ENCODE measurements around the gene SLC25A13.

SLC25A13 gene

DNA sequence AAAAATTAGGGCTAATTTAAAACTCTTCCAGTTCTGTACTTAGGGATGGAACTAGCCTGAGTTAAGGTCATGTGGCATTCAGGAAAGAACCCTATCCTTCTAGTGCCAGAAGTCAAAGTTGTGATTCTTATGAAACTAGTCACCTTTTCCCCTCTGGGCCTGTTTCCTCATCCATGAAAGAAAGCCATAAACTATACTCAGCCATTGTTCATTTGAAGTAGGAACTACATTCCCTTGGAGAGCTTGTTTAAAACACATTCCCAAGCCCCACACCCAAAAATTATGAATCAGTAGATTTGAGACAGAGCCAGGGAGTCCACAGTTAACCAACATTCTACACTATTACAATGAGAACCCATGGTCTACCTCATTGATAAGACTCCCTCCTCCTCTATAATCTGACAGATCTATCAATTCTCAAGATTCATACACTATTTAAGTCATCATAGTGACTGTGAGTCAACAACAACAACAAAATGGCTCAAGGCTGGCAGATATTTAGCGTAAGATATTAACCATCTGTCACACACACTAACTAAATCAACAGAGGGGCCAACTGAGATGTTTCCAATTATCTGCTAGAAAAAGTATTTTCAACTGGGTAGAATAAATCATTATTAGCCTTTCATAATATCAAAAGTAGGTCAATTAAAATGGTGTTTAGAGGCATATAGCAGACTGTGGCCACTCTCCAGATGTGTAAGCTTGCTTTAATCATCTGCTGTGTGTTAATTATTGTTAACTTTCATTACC lies 102.3 kb downstream of the SLC25A13 start:
- H3K9me3 ChIP-seq (ENCODE audit: control insufficient read depth, low read length): no peaks in the 10 kb centered on the region
- no peak for DNase-seq
- no peaks in the 10 kb centered on the region for H3K4me1 ChIP-seq (ENCODE audit: control insufficient read depth, insufficient read depth, low read length, poor library complexity, severe bottlenecking)
- H3K4me3 ChIP-seq (ENCODE audit: insufficient read depth, low read depth, low read length, poor library complexity, severe bottlenecking): no peak overlapping the region
- no peak overlapping the region for H3K27ac ChIP-seq (ENCODE audit: insufficient read depth, low read length, poor library complexity, severe bottlenecking)
- no peaks in the 10 kb centered on the region for H3K27me3 ChIP-seq (replicated peaks; ENCODE audit: control insufficient read depth, insufficient read depth, low read length, poor library complexity, severe bottlenecking)
- H3K36me3 ChIP-seq (ENCODE audit: control insufficient read depth, insufficient read depth, low read length): no peaks in the 10 kb centered on the region

DNA sequence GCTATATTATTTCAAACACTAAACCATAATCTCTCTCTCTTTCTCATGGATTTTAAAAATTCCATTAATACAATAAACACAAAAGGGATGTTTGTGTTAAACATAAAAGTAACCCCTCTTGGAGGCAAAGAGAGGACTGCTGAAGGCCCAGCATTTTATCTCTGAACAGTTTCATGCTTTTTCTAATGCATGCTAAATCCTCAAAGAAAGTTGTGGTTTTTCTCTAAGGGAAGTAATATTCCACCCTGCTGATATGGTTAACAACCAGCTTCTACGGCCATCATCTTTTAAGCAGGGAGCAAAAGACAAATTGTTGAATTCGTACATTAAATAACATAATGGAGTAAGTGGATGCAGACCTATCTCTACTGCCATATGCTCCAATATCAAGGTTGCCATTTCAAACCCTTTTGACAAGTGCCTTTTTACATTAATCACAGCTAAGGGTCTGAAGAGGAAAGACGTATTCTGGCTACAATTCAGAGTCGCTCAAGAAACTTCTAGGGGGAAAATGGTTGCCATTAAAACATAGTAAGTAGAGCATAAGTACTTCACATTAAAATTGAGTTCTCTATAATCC lies 103.1 kb downstream of the SLC25A13 start:
- no peaks in the 10 kb centered on the region for H3K4me1 ChIP-seq (ENCODE audit: control insufficient read depth, insufficient read depth, low read length, poor library complexity, severe bottlenecking)
- H3K9me3 ChIP-seq (ENCODE audit: control insufficient read depth, low read length): no peaks in the 10 kb centered on the region
- H3K27me3 ChIP-seq (replicated peaks; ENCODE audit: control insufficient read depth, insufficient read depth, low read length, poor library complexity, severe bottlenecking): no peaks in the 10 kb centered on the region
- H3K4me3 ChIP-seq (ENCODE audit: insufficient read depth, low read depth, low read length, poor library complexity, severe bottlenecking): no peak overlapping the region
- no peaks in the 10 kb centered on the region for H3K36me3 ChIP-seq (ENCODE audit: control insufficient read depth, insufficient read depth, low read length)
- H3K27ac ChIP-seq (ENCODE audit: insufficient read depth, low read length, poor library complexity, severe bottlenecking): no peak overlapping the region
- DNase-seq: no peak

DNA sequence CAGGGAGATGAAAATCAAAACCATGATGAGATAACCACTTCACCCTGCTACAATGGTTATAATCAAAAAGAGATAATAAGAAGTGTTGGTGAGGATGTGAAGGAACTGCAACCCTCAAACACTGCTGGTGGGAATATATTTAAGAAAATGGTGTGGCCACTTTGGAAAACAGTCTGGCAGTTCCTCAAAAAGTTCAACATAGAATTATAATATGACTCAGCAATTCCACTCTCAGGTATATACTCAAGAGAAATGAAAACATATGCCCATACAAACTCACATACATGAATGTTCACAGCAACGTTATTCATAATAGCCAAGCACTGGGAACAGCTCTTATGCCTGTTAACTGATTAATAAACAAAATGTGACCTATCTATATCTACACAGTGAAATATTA lies 104.8 kb downstream of the SLC25A13 start:
- DNase-seq: no peak
- no peaks in the 10 kb centered on the region for H3K36me3 ChIP-seq (ENCODE audit: control insufficient read depth, insufficient read depth, low read length)
- no peak overlapping the region for H3K4me3 ChIP-seq (ENCODE audit: insufficient read depth, low read depth, low read length, poor library complexity, severe bottlenecking)
- H3K27me3 ChIP-seq (replicated peaks; ENCODE audit: control insufficient read depth, insufficient read depth, low read length, poor library complexity, severe bottlenecking): no peaks in the 10 kb centered on the region
- H3K9me3 ChIP-seq (ENCODE audit: control insufficient read depth, low read length): no peaks in the 10 kb centered on the region
- no peak overlapping the region for H3K27ac ChIP-seq (ENCODE audit: insufficient read depth, low read length, poor library complexity, severe bottlenecking)
- H3K4me1 ChIP-seq (ENCODE audit: control insufficient read depth, insufficient read depth, low read length, poor library complexity, severe bottlenecking): no peaks in the 10 kb centered on the region

DNA sequence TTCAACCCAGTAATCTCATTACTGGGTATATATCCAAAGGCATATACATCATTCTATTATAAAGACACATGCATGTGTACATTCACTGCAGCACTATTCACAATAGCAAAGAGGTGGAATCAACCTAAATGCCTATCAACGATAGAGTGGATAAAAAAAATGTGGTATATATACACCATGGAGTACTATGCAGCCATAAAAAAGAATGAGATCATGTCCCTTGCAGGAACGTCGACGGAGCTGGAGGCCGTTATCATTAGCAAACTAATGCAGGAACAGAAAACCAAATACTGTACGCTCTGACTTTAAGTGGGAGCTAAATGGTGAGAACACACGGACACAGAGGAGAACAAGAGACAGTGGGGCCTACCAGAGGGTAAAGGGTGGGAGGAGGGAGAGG lies 105.5 kb downstream of the SLC25A13 start:
- DNase-seq: no peak
- Histone ChIP-seq H3K36me3 (ENCODE audit: control insufficient read depth, insufficient read depth, low read length) (no peaks in the 10 kb centered on the region), H3K4me3 (ENCODE audit: insufficient read depth, low read depth, low read length, poor library complexity, severe bottlenecking) (no peak overlapping the region), H3K27ac (ENCODE audit: insufficient read depth, low read length, poor library complexity, severe bottlenecking) (no peak overlapping the region), H3K4me1 (ENCODE audit: control insufficient read depth, insufficient read depth, low read length, poor library complexity, severe bottlenecking) (no peaks in the 10 kb centered on the region), H3K27me3 (replicated peaks; ENCODE audit: control insufficient read depth, insufficient read depth, low read length, poor library complexity, severe bottlenecking) (no peaks in the 10 kb centered on the region), H3K9me3 (ENCODE audit: control insufficient read depth, low read length) (no peaks in the 10 kb centered on the region)

DNA sequence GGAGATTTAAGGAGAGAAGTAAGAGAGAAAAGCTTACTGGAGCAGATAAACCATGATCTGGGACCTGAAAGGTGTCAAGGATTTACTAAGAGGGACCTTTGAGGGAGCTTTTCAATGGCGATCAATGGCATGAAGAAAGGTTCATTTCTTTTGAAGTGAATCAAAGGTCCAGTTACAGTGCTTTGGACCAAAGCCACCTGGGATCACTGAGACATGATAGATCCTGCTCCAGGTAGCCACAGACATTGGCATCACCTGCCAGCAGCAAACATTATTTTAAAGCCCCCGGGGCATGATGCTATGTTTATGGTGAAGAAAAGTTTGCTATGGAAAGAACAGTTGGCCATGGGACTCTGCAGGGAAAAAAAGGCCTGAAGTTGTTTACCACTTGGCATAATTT lies 109.4 kb downstream of the SLC25A13 start:
- no peak overlapping the region for H3K27ac ChIP-seq (ENCODE audit: insufficient read depth, low read length, poor library complexity, severe bottlenecking)
- H3K27me3 ChIP-seq (replicated peaks; ENCODE audit: control insufficient read depth, insufficient read depth, low read length, poor library complexity, severe bottlenecking): no peaks in the 10 kb centered on the region
- no peaks in the 10 kb centered on the region for H3K4me1 ChIP-seq (ENCODE audit: control insufficient read depth, insufficient read depth, low read length, poor library complexity, severe bottlenecking)
- no peak for DNase-seq
- H3K4me3 ChIP-seq (ENCODE audit: insufficient read depth, low read depth, low read length, poor library complexity, severe bottlenecking): no peak overlapping the region
- no peaks in the 10 kb centered on the region for H3K9me3 ChIP-seq (ENCODE audit: control insufficient read depth, low read length)
- no peaks in the 10 kb centered on the region for H3K36me3 ChIP-seq (ENCODE audit: control insufficient read depth, insufficient read depth, low read length)

DNA sequence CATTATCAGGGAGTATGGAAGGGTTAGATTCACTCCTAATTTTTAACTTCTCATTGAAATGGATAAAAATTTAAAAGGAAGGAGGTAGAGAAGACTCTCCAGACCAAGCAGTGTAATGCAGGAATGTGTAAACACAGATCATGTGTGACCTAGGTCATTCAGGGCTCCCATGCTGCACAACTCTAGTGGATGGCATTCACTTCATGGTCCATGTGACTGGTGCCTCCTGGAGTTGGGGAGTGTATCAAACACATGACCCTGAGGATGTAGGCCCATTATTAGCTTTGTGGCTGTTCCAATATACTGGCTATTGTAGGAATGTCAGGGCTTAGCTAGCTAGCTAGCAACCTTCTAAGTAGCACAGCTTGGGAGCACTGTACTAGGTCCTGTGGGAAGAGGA lies 109.9 kb downstream of the SLC25A13 start:
- Histone ChIP-seq H3K4me1 (ENCODE audit: control insufficient read depth, insufficient read depth, low read length, poor library complexity, severe bottlenecking) (no peaks in the 10 kb centered on the region), H3K4me3 (ENCODE audit: insufficient read depth, low read depth, low read length, poor library complexity, severe bottlenecking) (no peak overlapping the region), H3K27me3 (replicated peaks; ENCODE audit: control insufficient read depth, insufficient read depth, low read length, poor library complexity, severe bottlenecking) (no peaks in the 10 kb centered on the region), H3K27ac (ENCODE audit: insufficient read depth, low read length, poor library complexity, severe bottlenecking) (no peak overlapping the region), H3K9me3 (ENCODE audit: control insufficient read depth, low read length) (no peaks in the 10 kb centered on the region), H3K36me3 (ENCODE audit: control insufficient read depth, insufficient read depth, low read length) (no peaks in the 10 kb centered on the region)
- no peak for DNase-seq

DNA sequence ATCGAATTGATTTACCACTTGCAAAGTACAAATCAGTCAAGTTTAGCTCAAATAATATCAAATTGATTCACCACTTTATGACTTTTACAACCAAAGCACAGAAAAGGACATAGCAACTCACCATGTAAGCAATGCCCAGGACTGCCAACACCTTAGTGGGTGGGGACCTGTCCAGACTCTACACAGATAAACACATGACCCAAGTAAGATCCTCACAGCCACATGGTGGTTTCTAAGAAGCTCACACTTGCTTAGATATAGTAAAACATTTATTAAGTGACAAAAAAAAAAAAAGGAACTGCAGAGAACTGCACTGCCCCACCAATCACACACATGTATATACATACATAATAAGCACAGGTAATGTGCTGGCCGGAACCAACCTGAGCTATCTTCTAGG lies 116.2 kb downstream of the SLC25A13 start:
- no peak for DNase-seq
- Histone ChIP-seq H3K4me3 (ENCODE audit: insufficient read depth, low read depth, low read length, poor library complexity, severe bottlenecking) (no peak overlapping the region), H3K36me3 (ENCODE audit: control insufficient read depth, insufficient read depth, low read length) (no peaks in the 10 kb centered on the region), H3K9me3 (ENCODE audit: control insufficient read depth, low read length) (no peaks in the 10 kb centered on the region), H3K4me1 (ENCODE audit: control insufficient read depth, insufficient read depth, low read length, poor library complexity, severe bottlenecking) (no peaks in the 10 kb centered on the region), H3K27me3 (replicated peaks; ENCODE audit: control insufficient read depth, insufficient read depth, low read length, poor library complexity, severe bottlenecking) (no peaks in the 10 kb centered on the region), H3K27ac (ENCODE audit: insufficient read depth, low read length, poor library complexity, severe bottlenecking) (no peak overlapping the region)

DNA sequence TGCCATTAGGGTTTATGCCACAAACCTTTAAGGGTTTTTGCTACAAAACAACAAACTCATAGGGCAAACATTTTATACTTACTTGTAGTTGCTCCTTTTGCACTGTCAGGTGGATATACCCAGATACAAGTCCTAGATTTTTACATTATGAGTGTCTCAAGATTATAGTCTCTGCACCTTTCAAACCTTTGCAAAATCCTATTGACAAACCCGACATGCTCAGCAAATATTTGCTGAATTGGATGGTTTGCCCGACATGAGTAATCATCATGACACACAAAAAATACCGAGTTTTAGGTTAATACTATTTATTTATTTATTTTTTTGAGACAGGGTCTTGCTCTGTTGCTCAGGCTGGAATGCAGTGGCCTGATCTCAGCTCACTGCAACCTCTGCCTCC lies 117.3 kb downstream of the SLC25A13 start:
- no peaks in the 10 kb centered on the region for H3K4me1 ChIP-seq (ENCODE audit: control insufficient read depth, insufficient read depth, low read length, poor library complexity, severe bottlenecking)
- no peaks in the 10 kb centered on the region for H3K27me3 ChIP-seq (replicated peaks; ENCODE audit: control insufficient read depth, insufficient read depth, low read length, poor library complexity, severe bottlenecking)
- H3K36me3 ChIP-seq (ENCODE audit: control insufficient read depth, insufficient read depth, low read length): no peaks in the 10 kb centered on the region
- H3K27ac ChIP-seq (ENCODE audit: insufficient read depth, low read length, poor library complexity, severe bottlenecking): no peak overlapping the region
- H3K9me3 ChIP-seq (ENCODE audit: control insufficient read depth, low read length): no peaks in the 10 kb centered on the region
- DNase-seq: no peak
- H3K4me3 ChIP-seq (ENCODE audit: insufficient read depth, low read depth, low read length, poor library complexity, severe bottlenecking): no peak overlapping the region

DNA sequence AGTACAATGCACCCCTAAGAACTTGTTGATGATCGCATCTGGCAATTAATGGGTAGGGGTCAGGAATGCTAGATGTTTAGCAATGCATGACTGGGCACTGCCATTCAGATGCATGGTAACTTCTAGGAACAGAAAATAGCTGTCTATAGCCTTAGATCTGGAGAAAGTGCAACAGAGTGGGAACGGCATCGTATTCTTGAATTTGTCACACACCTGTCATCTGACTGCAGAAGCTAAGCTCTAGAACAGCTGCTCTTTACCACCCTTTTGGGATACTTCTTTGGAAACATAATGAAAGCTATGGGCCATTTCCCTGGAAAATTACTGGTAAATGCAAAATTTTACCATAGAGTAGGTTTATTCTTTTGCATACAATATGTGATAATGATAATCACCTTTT lies 118.1 kb downstream of the SLC25A13 start:
- H3K27me3 ChIP-seq (replicated peaks; ENCODE audit: control insufficient read depth, insufficient read depth, low read length, poor library complexity, severe bottlenecking): no peaks in the 10 kb centered on the region
- no peaks in the 10 kb centered on the region for H3K36me3 ChIP-seq (ENCODE audit: control insufficient read depth, insufficient read depth, low read length)
- DNase-seq: no peak
- no peak overlapping the region for H3K4me3 ChIP-seq (ENCODE audit: insufficient read depth, low read depth, low read length, poor library complexity, severe bottlenecking)
- H3K9me3 ChIP-seq (ENCODE audit: control insufficient read depth, low read length): no peaks in the 10 kb centered on the region
- no peaks in the 10 kb centered on the region for H3K4me1 ChIP-seq (ENCODE audit: control insufficient read depth, insufficient read depth, low read length, poor library complexity, severe bottlenecking)
- no peak overlapping the region for H3K27ac ChIP-seq (ENCODE audit: insufficient read depth, low read length, poor library complexity, severe bottlenecking)

DNA sequence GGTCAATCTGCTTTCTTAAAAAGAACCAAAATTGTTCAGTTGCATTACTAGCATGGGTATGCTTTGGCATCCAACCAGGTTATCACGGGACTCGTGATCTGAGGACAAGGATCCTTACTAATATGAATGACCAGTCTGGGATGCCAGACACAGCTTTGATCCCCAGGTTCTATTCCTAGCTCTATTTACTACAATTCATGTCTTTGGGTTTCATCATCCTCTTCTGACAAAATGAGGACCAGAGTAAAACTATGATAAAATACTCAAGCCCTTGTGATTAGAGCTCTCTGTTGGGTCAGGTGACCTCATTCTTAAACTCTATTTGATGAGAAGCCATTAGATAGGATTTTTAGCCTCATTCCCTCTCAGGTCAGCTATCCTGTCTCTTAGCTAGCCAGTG lies 119.8 kb downstream of the SLC25A13 start:
- Histone ChIP-seq H3K4me1 (ENCODE audit: control insufficient read depth, insufficient read depth, low read length, poor library complexity, severe bottlenecking) (no peaks in the 10 kb centered on the region), H3K27ac (ENCODE audit: insufficient read depth, low read length, poor library complexity, severe bottlenecking) (no peak overlapping the region), H3K36me3 (ENCODE audit: control insufficient read depth, insufficient read depth, low read length) (no peaks in the 10 kb centered on the region), H3K4me3 (ENCODE audit: insufficient read depth, low read depth, low read length, poor library complexity, severe bottlenecking) (no peak overlapping the region), H3K9me3 (ENCODE audit: control insufficient read depth, low read length) (no peaks in the 10 kb centered on the region), H3K27me3 (replicated peaks; ENCODE audit: control insufficient read depth, insufficient read depth, low read length, poor library complexity, severe bottlenecking) (no peaks in the 10 kb centered on the region)
- DNase-seq: no peak
